Measurements from ENCODE around the gene MGMT.

MGMT gene

DNA sequence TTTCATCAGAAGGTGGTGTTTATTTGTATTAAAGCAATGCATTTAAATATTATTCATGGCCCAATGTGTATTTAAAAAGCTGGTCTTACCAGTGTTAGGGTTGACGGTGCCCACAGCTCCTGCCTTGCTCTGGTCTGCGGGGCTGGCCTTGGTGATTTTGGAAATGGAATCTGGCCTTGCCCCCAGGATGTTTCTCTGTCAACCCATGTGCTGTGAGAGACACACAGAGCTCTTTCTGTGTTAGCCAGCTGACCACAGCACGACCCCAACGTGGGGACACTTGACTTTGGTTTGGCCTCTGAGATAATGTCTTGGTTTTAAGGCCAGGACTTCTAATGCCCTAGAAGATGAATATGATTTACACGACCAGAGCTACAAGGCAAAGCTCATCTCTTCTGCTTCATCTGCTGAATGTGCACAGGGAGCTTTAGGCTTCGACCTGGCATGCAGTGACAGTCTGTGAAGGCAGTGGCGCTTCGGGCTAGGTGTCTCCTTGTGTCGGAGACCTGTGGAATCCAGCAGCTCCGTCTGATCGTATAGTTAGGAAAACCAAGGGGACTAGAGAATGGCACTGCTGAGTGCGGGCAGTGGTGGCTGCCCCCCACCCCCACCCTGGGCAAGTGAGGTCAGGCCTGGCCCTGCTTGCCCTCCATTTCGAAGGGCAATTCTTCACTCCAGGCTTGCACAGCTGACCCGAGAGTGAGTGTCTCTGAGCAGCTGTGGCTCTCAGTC is 250.9 kb downstream of the MGMT start:
- DNase-seq, result no peak

DNA sequence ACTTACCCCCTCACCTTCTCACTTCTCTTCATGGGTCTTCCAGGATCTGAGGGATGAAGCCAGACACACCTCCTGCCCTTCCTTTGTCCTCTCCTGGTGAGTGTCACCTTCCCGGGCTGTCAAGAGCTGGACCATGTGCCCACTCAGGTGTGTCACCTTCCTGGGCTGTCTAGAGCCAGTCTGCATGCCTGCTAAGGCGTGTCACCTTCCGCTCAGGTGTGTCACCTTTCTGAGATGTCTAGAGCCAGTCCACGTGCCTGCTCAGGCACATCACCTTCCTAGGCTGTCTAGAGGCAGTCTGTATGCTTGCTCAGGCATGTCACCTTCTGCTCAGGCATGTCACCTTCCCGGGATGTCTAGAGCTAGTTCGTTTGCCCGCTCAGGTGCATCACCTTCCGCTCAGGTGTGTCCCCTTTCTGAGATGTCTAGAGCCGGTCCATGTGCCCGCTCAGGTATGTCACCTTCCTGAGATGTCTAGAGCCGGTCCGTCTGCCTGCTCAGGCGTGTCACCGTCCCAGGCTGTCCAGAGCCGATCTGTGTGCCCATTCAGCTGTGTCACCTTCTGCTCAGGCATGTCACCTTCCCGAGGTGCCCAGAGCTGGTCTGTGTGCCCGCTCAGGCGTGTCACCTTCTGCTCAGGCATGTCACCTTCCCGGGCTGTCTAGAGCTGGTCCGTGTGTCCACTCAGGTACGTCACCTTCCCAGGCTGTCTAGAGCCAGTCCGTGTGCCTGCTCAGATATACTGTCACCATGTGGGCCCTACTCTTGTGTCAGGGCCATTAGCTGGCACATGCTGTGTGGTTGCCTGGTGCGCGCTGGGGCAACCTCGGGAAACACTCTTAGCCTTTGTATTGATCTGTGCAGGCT is 251.7 kb downstream of the MGMT start:
- no peak for DNase-seq

DNA sequence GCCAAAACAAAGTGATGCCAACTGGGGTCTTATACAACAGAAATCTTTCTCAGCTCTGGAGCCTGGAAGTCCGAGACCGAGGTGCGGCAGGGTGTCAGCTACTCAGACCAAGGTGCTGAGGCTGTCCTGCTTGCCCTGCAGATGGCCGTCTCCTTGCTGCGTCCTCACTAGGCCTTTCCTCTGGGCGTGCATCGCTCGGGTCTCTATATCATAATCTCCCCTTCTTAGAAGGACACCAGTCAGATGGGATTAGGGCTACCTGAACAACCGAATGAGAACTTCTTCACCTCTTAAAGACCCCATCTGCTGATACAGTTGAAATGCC is 252.3 kb downstream of the MGMT start:
- DNase-seq, result no peak

DNA sequence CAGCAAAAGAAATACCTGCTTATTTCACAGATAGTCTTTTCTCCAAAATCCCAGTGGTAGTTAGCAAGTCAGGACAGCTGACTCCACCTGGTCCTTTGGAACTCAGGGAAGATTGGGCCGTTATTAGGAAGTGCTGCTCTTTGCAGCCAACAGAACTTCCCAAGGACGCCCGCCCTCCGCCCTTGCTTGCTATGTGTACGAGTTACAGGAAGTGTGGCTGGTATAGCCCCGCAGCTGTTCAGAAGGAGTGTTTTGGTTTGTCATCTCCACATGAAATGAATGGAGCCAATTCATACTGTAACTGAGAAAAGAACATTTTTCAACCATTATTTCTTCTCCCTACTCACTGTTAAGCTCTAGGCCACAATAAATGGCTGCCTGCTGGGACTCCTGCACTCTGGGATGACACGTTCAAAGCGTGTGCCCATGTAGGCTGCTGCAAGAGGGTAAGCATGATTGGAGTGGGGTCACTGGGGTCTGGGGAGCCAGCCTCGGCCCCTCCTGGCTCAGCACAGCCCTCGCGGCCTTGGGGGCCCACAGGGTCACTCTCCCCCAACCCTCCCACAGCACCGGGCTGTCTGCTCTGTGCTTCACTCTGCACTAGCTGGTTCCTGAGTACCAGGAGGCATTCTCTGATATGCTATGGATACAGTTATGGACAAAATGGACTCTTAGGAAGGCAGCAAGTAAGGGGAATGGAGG is 253.0 kb downstream of the MGMT start:
- DNase-seq, result no peak

DNA sequence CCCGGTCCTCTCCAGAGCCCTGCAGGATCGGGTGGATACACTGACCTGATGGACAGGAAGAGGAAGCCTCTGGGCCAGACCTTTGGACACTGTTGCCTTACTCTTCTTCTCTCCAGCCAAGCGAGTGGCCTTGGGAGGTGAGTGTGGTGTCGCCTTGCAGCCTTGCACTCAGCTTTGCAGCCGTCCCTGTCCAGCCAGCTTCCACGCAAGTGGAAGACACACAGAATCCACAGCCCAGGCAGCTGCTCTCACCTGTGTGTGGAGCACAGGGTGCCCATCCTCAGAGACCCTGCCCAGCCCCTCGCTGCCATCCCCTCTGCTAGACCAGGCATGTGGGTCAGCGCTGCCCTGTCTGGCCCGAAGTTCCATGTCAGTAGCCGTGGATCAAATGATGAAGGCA is 258.0 kb downstream of the MGMT start:
- no peak for DNase-seq

DNA sequence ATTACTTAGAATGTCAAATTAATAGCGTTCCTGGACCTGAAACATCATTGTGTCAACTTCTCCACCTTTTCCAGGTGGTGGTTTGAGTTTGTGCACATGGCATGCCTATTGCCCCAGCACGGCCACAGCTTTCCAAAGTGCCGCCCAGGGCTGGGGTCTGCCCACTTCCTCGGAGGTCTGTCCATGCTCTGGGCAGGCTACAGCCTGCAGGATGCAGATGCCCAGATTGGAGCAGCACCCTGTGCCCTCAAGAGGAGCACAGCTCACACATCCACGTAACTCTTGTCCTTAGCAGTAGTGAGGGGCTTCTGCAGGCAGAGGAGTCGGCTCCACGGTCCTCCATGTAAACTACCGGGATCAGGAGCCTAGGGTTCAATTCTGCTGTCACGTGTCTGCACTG is 258.4 kb downstream of the MGMT start:
- no peak for DNase-seq

GRCh38 chr10:129725890-129726631 is 259.0 kb downstream of the MGMT start:
- DNase-seq, result no peak

DNA sequence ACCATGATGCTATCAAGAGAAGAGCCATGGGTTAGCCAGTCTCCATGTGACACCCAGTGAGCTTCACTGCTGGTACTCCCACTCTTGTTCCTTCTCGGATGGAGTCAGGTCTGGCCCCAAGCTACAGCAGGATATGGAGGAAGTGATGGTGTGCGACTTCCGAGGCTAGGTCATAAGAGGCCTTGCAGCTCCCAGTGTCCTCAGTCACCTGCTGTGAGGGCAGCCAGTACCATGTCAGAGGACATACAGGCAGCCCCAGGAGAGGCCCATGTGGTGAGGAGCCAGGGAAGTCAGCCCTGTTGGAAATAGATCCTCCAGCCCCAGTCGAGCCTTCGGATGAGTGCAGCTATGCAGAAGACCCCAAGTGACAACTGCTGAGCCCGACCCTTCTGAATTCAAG is 260.0 kb downstream of the MGMT start:
- no peak for DNase-seq

DNA sequence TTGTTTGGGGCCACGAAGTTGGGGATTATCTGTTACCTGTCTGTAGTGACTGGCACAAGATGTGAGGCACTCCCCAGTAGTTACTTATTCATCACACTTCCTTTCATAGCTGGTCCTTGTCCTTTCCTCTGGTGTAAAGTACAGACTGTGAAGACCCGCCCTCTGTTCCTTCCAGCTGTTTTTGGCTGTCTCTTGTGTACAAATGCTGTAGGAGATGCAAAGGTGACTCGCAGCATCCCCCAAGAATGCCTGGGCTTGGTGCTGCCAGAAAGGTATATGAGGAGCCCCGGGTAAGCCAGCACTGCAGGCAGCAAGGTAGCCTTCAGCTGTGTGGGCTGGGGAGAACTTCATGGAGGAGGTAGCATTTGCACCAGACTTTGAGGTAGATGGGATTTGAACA is 260.5 kb downstream of the MGMT start:
- no peak for DNase-seq

GRCh38 chr10:129728246-129728820 is 261.3 kb downstream of the MGMT start:
- DNase-seq, result no peak

GRCh38 chr10:129728905-129729795 is 262.1 kb downstream of the MGMT start:
- no peak for DNase-seq

- DNase-seq, result no peak
These were observed 263.4 kb downstream of the MGMT start for GRCh38 chr10:129730272-129730992.

DNA sequence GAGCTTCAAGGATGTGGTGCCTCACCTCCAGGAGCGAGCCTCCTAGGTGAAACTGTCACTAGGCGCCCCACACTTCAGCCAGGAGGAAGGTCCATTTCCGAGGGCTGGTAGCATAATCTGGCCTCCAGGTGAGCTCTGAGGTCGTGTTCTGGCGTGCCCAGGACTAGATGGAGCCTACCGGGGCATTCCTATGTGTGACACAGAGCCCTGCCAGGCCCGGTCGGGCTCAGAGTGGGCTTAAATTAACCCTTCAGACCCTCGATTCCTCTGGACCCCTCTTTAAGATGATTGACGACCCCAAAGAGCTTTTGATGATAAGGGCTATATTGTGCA is 263.9 kb downstream of the MGMT start:
- no peak for DNase-seq

DNA sequence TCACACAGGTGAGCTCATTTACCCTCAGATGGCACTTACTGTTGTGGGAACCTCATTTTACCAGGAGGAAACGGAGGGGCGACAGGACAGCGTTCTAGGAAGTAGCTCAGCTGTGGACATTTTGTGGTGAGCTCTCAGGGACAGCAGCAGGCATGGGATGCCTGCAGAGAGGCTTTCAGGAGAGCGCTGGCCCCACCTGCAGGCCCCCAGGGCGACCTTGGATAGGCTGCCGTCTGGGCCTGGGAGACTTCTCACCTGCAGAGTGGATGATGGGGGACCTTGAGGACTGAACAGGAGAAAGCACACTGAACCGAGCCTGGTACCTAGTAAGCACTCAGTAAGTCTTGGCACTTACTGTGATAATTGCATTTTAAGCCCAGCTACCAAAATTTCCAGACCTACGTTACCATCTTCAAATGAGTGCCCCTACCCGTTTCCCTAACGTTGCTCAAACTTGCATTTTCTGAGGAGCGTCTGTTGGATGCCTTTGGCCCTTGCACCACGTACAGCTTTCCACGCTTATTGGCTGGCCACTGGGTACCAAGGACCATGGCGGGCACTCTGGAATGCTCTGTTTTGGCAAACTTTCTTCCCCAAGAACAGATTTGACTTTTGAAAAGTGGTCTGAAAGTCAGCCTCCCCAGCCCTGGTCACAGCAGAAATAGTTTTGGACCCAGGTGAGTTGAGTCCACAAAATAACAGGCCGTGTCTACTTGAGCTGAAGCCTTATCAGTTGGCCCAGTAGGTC is 273.7 kb downstream of the MGMT start:
- no peak for DNase-seq

GRCh38 chr10:129741280-129741977 is 274.4 kb downstream of the MGMT start:
- no peak for DNase-seq

DNA sequence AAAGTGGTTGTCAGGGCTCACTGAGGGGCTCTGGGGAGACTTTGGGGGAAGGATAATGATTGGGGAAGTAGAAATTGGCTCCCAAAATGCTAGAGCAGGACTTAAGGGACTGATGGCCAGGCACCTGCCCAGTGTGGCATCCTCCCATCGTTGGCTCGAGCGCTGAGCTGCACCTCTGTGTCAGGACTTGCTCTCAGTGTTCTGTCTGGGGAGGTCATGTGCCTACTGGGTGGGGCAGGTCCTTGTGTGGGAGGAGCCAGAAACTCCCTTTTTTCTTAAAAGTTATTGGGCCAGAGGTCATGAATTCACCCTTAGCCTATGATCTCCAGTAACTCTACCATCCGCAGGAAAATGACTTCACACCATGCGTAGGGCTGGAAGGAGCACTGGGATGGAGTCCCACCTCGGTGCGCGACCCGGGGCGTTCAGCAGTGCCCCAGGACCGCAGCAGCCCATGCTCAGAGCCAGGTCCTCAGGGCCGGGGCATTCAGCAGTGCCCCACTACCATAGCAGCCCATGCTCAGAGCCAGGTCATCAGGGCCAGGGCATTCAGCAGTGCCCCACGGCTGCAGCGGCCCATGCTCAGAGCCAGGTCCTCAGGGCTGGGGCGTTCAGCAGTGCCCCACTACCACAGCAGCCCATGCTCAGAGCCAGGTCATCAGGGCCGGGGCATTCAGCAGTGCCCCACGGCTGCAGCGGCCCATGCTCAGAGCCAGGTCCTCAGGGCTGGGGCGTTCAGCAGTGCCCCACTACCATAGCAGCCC is 275.1 kb downstream of the MGMT start:
- no peak for DNase-seq

DNA sequence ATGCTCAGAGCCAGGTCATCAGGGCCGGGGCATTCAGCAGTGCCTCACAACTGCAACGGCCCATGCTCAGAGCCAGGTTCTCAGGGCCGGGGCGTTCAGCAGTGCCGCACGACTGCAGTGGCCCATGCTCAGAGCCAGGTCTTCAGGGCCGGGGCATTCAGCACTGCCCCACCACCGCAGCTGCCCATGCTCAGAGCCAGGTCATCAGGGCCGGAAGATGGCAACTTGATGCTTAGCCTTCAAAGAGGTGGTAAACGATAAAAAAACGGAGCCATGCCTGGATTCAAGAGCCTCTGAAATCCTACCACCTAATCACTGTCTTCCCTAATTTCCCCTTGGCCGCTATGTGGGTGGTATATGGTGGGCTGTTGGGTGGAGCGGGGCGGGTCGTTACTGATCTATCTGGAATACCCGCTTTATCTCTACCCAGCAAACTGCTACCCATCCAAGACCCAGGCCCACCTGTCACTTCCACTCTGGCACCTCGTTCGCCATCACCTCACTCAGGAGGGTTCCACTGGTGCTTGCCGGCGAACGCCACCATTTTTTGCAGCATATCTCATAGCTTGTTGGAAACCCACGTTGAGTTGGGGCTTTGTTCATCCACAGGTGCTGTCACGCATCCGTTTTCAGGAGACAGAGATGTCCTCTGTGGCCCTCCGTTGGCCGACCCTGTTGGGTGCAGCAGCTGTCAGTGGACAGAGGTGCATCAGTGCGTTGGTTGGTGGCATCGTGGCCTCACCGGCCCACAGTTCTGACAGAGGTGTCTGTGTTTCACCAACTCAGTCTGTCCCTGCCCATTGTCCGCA is 275.9 kb downstream of the MGMT start:
- no peak for DNase-seq

GRCh38 chr10:129743738-129744133 is 276.7 kb downstream of the MGMT start:
- no peak for DNase-seq

Data from NCI-H82 (cell line).